HL-60 (cell line): ENCODE measurements around the gene CD36.

Source experiments
- DNase-seq, 2 experiments: peaks; one replicate each; pipeline ENCODE4 v3.0.0-alpha.2; 2010 to 2020; ENCODE audit warnings: low read depth in 1 of 2, low spot score in 1 of 2
- H3K27ac ChIP-seq: fragments of 250-450 bp; sonication (Bioruptor Pico); replicated peaks from 2 replicates; pipeline ENCODE4 v1.5.1; 2020; ENCODE audit warnings: mild to moderate bottlenecking, moderate library complexity
- H3K27me3 ChIP-seq: fragments of 250-450 bp; sonication (Bioruptor Pico); 2 replicates; pipeline ENCODE4 v1.5.1; 2021; ENCODE audit warnings: mild to moderate bottlenecking, moderate library complexity; ENCODE audit not compliant: insufficient read depth, poor library complexity, severe bottlenecking
- H3K4me3 ChIP-seq: replicated peaks from 2 replicates; pipeline ENCODE4 v1.5.1; 2011; ENCODE audit warnings: mild to moderate bottlenecking, control low read depth, low read length; ENCODE audit not compliant: insufficient read depth
- GABPA ChIP-seq: IDR thresholded peaks from 2 replicates; pipeline ENCODE4 v1.6.1; 2012; ENCODE audit warnings: low read depth
- POLR2AphosphoS5 ChIP-seq: IDR thresholded peaks from 2 replicates; pipeline ENCODE4 v1.6.1; 2012; ENCODE audit warnings: low read depth
- SPI1 ChIP-seq: IDR thresholded peaks from 2 replicates; pipeline ENCODE4 v1.6.1; 2012; ENCODE audit warnings: low read depth, mild to moderate bottlenecking, borderline replicate concordance
- TF ChIP-seq, protein P1 (sequence below): IDR thresholded peaks from 2 replicates; pipeline ENCODE4 v1.6.1; 2012; ENCODE audit warnings: low read depth; ENCODE audit not compliant: insufficient replicate concordance
- TF ChIP-seq, protein P2 (sequence below): IDR thresholded peaks from one replicate; pipeline ENCODE4 v1.5.1; 2011; ENCODE audit warnings: low read length, control low read depth, inconsistent platforms; ENCODE audit not compliant: insufficient read depth

The CD36 gene

GRCh38 chr7:80711531-80711930 lies 73.1 kb downstream of the CD36 start:
- Histone ChIP-seq H3K27me3 (no peaks in the 10 kb centered on the region), H3K4me3 (no peak overlapping the region), H3K27ac (no peak overlapping the region)
- no peak for DNase-seq
- TF ChIP-seq, protein P1, sequence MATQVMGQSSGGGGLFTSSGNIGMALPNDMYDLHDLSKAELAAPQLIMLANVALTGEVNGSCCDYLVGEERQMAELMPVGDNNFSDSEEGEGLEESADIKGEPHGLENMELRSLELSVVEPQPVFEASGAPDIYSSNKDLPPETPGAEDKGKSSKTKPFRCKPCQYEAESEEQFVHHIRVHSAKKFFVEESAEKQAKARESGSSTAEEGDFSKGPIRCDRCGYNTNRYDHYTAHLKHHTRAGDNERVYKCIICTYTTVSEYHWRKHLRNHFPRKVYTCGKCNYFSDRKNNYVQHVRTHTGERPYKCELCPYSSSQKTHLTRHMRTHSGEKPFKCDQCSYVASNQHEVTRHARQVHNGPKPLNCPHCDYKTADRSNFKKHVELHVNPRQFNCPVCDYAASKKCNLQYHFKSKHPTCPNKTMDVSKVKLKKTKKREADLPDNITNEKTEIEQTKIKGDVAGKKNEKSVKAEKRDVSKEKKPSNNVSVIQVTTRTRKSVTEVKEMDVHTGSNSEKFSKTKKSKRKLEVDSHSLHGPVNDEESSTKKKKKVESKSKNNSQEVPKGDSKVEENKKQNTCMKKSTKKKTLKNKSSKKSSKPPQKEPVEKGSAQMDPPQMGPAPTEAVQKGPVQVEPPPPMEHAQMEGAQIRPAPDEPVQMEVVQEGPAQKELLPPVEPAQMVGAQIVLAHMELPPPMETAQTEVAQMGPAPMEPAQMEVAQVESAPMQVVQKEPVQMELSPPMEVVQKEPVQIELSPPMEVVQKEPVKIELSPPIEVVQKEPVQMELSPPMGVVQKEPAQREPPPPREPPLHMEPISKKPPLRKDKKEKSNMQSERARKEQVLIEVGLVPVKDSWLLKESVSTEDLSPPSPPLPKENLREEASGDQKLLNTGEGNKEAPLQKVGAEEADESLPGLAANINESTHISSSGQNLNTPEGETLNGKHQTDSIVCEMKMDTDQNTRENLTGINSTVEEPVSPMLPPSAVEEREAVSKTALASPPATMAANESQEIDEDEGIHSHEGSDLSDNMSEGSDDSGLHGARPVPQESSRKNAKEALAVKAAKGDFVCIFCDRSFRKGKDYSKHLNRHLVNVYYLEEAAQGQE: no peak
- TF ChIP-seq SPI1 (no peak), GABPA (no peak), POLR2AphosphoS5 (no peak)
- TF ChIP-seq, protein P2, sequence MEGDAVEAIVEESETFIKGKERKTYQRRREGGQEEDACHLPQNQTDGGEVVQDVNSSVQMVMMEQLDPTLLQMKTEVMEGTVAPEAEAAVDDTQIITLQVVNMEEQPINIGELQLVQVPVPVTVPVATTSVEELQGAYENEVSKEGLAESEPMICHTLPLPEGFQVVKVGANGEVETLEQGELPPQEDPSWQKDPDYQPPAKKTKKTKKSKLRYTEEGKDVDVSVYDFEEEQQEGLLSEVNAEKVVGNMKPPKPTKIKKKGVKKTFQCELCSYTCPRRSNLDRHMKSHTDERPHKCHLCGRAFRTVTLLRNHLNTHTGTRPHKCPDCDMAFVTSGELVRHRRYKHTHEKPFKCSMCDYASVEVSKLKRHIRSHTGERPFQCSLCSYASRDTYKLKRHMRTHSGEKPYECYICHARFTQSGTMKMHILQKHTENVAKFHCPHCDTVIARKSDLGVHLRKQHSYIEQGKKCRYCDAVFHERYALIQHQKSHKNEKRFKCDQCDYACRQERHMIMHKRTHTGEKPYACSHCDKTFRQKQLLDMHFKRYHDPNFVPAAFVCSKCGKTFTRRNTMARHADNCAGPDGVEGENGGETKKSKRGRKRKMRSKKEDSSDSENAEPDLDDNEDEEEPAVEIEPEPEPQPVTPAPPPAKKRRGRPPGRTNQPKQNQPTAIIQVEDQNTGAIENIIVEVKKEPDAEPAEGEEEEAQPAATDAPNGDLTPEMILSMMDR: no peak

DNA sequence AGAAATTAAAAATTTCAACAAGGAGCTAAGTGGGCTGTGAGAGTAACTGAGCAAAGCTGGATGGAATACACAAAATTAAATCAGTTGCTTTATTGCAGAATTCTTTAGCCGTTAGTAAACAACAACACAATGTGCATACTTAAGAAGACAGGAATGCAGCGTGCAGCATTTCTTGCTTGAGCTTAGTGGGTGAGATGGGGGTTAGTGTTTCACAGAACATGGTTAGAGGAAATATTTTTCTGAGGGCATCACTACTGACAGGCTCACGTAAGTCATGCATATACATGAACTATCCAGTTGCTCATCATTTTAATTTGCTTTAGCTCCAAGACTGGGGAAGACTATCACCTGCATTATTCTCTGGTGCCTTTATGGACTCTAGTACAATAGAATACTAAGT lies 80.8 kb downstream of the CD36 start:
- H3K27ac ChIP-seq: no peak overlapping the region
- TF ChIP-seq, protein P1: no peak
- TF ChIP-seq POLR2AphosphoS5 (no peak), GABPA (no peak), SPI1 (no peak)
- TF ChIP-seq, protein P2: no peak
- no peak overlapping the region for H3K4me3 ChIP-seq
- H3K27me3 ChIP-seq: no peaks in the 10 kb centered on the region
- DNase-seq: no peak

- TF ChIP-seq, protein P2: no peak
- TF ChIP-seq, protein P1: no peak
- TF ChIP-seq POLR2AphosphoS5 (no peak), GABPA (no peak), SPI1 (no peak)
- no peak overlapping the region for H3K4me3 ChIP-seq
- H3K27me3 ChIP-seq: no peaks in the 10 kb centered on the region
- no peak overlapping the region for H3K27ac ChIP-seq
- no peak for DNase-seq
These were observed 81.7 kb downstream of the CD36 start for GRCh38 chr7:80720146-80720545.
